A549 (cell line): ENCODE results near the gene PCCB. TPM values are rescaled to one million over a fixed set of nuclear protein-coding genes. Genes with fewer than 3 reads are reported as not detected.

Source experiments
- ATAC-seq, 2 experiments: fragments of 200-7000 bp in 1 of 2; fragments of >200 bp in 1 of 2; cut with Nextera tagmentation in 1 of 2; cut with Tn5 transposase in 1 of 2; 3 replicates each; pipeline versions ENCODE4 v1.8.0 to v1.9.1; 2018 to 2020; ENCODE audit warnings: mild to moderate bottlenecking in 1 of 2, moderate library complexity in 1 of 2
- CTCF ChIA-PET: fragments of 300-600 bp; sonication (Branson Sonifier 250); formaldehyde crosslinking; extraction: SDS; loops from one replicate; lab custom pipeline; 2021; ENCODE audit warnings: antibody characterized with exemption, inconsistent platforms; lab: Yijun Ruan, JAX
- POLR2A ChIA-PET: fragments of 350-600 bp; formaldehyde crosslinking; extraction: SDS; loops from one replicate; lab custom pipeline; 2021; ENCODE audit warnings: antibody characterized with exemption, inconsistent platforms; lab: Yijun Ruan, JAX
- DNase-seq, 2 experiments: peaks; one replicate each; pipeline versions ENCODE4 v3.0.0 to v3.0.0-alpha.2; 2011 to 2016; ENCODE audit warnings: low read depth in 1 of 2, low spot score in 1 of 2
- FAIRE-seq: peaks from 2 replicates; lab custom pipeline; 2011; peaks lifted over from hg19 to GRCh38; lab: Jason Lieb, UNC
- H3K27ac ChIP-seq, 2 experiments: fragments of >200 bp; sonication (Bioruptor Twin); formaldehyde crosslinking; 3 replicates each; pipeline ENCODE4 v1.5.1; 2016 to 2017
- H3K4me1 ChIP-seq: fragments of >200 bp; sonication (Bioruptor Twin); formaldehyde crosslinking; 3 replicates; pipeline ENCODE4 v1.6.1; 2016
- H3K4me2 ChIP-seq: fragments of >200 bp; sonication (Bioruptor Twin); formaldehyde crosslinking; 3 replicates; pipeline ENCODE4 v1.6.1; 2016
- H3K4me3 ChIP-seq: fragments of >200 bp; sonication (Bioruptor Twin); formaldehyde crosslinking; 3 replicates; pipeline ENCODE4 v1.5.1; 2016
- H3K9me3 ChIP-seq: fragments of >200 bp; sonication (Bioruptor Twin); formaldehyde crosslinking; 3 replicates; pipeline ENCODE4 v1.6.1; 2016
- BCL3 ChIP-seq: fragments of >200 bp; sonication (Bioruptor Twin); formaldehyde crosslinking; IDR thresholded peaks from 3 replicates; pipeline ENCODE4 v1.6.1; 2016
- BHLHE40 ChIP-seq: IDR thresholded peaks from 2 replicates; pipeline ENCODE4 v1.6.1; 2012; ENCODE audit warnings: low read depth, low read length, inconsistent platforms
- CBX2 ChIP-seq: fragments of 200-600 bp; sonication (generic); IDR thresholded peaks from 2 replicates; pipeline ENCODE4 v1.6.1; 2016; ENCODE audit warnings: low read depth, mild to moderate bottlenecking, borderline replicate concordance
- EHMT2 ChIP-seq: fragments of 200-600 bp; sonication (generic); IDR thresholded peaks from 2 replicates; pipeline ENCODE4 v1.6.1; 2016; ENCODE audit warnings: antibody characterized with exemption, low read depth, mild to moderate bottlenecking, moderate library complexity
- ESRRA ChIP-seq: fragments of 150-350 bp; IDR thresholded peaks from 2 replicates; pipeline ENCODE4 v1.6.1; 2014; ENCODE audit warnings: mild to moderate bottlenecking, low read length, borderline replicate concordance
- FOSL2 ChIP-seq, 2 experiments: fragments of 450-650 bp in 1 of 2; fragments of >200 bp in 1 of 2; sonication (Bioruptor Twin) in 1 of 2; formaldehyde crosslinking; IDR thresholded peaks; 2 replicates each; pipeline versions ENCODE4 v1.5.0 to v1.6.1; 2016 to 2020; ENCODE audit warnings: mild to moderate bottlenecking in 1 of 2, moderate library complexity in 1 of 2
- FOXS1 ChIP-seq: fragments of 250-450 bp; sonication (Bioruptor Pico); IDR thresholded peaks from 2 replicates; pipeline ENCODE4 v1.5.0; 2020; ENCODE audit warnings: mild to moderate bottlenecking, moderate library complexity
- HDAC2 ChIP-seq: fragments of 200-600 bp; sonication (generic); IDR thresholded peaks from 2 replicates; pipeline ENCODE4 v1.6.1; 2016
- HEYL ChIP-seq: fragments of 250-450 bp; sonication (Bioruptor Pico); IDR thresholded peaks from 2 replicates; pipeline ENCODE4 v1.8.0; 2021; ENCODE audit warnings: mild to moderate bottlenecking, moderate library complexity
- HOXB13 ChIP-seq: fragments of 250-450 bp; sonication (Bioruptor Pico); IDR thresholded peaks from 2 replicates; pipeline ENCODE4 v1.5.0; 2020; ENCODE audit warnings: low read depth, mild to moderate bottlenecking, moderate library complexity
- JUN ChIP-seq, 2 experiments: fragments of >200 bp; sonication (Bioruptor Twin); formaldehyde crosslinking; IDR thresholded peaks; 2 replicates in 1 of 2; 3 replicates in 1 of 2; pipeline ENCODE4 v1.6.1; 2016 to 2017
- JUNB ChIP-seq: fragments of >200 bp; sonication (Bioruptor Twin); formaldehyde crosslinking; IDR thresholded peaks from 2 replicates; pipeline ENCODE4 v1.6.1; 2016
- KDM1A ChIP-seq: fragments of 200-600 bp; sonication (generic); IDR thresholded peaks from 2 replicates; pipeline ENCODE4 v1.6.1; 2016; ENCODE audit warnings: low read depth, mild to moderate bottlenecking
- MAX ChIP-seq: IDR thresholded peaks from 2 replicates; pipeline ENCODE4 v1.6.1; 2012
- MYC ChIP-seq: IDR thresholded peaks from 2 replicates; pipeline ENCODE4 v1.6.1; 2012; ENCODE audit warnings: mild to moderate bottlenecking, inconsistent platforms, low read length, improper control_type of control experiment, borderline replicate concordance
- PBX3 ChIP-seq: IDR thresholded peaks from 2 replicates; pipeline ENCODE4 v1.6.1; 2012
- RARB ChIP-seq: fragments of 250-450 bp; sonication (Bioruptor Pico); IDR thresholded peaks from 2 replicates; pipeline ENCODE4 v1.8.0; 2021; ENCODE audit warnings: mild to moderate bottlenecking, moderate library complexity
- SMC3 ChIP-seq: fragments of >200 bp; sonication (Bioruptor Twin); formaldehyde crosslinking; IDR thresholded peaks from 3 replicates; pipeline ENCODE4 v1.6.1; 2018; ENCODE audit warnings: inconsistent platforms
- TFCP2L1 ChIP-seq: fragments of 250-450 bp; sonication (Bioruptor Pico); IDR thresholded peaks from 2 replicates; pipeline ENCODE4 v1.5.0; 2021; ENCODE audit warnings: mild to moderate bottlenecking
- TP53 ChIP-seq: fragments of 250-450 bp; sonication (Bioruptor Pico); IDR thresholded peaks from 2 replicates; pipeline ENCODE4 v1.5.0; 2021; ENCODE audit warnings: mild to moderate bottlenecking, moderate library complexity
- ZSCAN20 ChIP-seq: fragments of 250-450 bp; sonication (Bioruptor Pico); IDR thresholded peaks from 2 replicates; pipeline ENCODE4 v1.8.0; 2022; ENCODE audit warnings: mild to moderate bottlenecking, moderate library complexity
- WGBS: methylation state at CpG from one replicate; pipeline ENCODE4 v1.1.6; 2017; ENCODE audit errors: missing lambda C conversion rate; 5-methylcytosine and 5-hydroxymethylcytosine counted together
- polyA plus RNA-seq, 4 experiments: library from polyadenylated mRNA; depleted of rRNA in 3 of 4; stranded (reverse); fragments of >200 nt; fragmentation: RNase III in 1 of 4; extraction: RNeasy Plus Mini Kit Qiagen cat#74134 plus additional on column Dnase treatment in 1 of 4; gene quantifications; 2 replicates in 3 of 4; 3 replicates in 1 of 4; pipeline ENCODE4 v1.2.3, GENCODE V29; 2011 to 2017
- TF ChIP-seq, protein P1 (sequence below): fragments of 250-450 bp; sonication (Bioruptor Pico); IDR thresholded peaks from 2 replicates; pipeline ENCODE4 v1.5.0; 2020; ENCODE audit warnings: low read depth, mild to moderate bottlenecking, moderate library complexity
- TF ChIP-seq, protein P2 (sequence below): fragments of >200 bp; sonication (Bioruptor Twin); formaldehyde crosslinking; IDR thresholded peaks from 2 replicates; pipeline ENCODE4 v1.6.1; 2016
- TF ChIP-seq, protein P3 (sequence below): fragments of 150-350 bp; IDR thresholded peaks from 2 replicates; pipeline ENCODE4 v1.6.1; 2014; ENCODE audit warnings: low read depth, mild to moderate bottlenecking, low read length
- TF ChIP-seq, protein P4 (sequence below): fragments of 450-650 bp; IDR thresholded peaks from 2 replicates; pipeline ENCODE4 v1.6.1; 2014; ENCODE audit warnings: antibody characterized with exemption

The PCCB gene
- polyA plus RNA-seq, 2 of the 4 experiments (the other 2 are of a cell fraction) = 31.7 to 65.5 TPM

DNA sequence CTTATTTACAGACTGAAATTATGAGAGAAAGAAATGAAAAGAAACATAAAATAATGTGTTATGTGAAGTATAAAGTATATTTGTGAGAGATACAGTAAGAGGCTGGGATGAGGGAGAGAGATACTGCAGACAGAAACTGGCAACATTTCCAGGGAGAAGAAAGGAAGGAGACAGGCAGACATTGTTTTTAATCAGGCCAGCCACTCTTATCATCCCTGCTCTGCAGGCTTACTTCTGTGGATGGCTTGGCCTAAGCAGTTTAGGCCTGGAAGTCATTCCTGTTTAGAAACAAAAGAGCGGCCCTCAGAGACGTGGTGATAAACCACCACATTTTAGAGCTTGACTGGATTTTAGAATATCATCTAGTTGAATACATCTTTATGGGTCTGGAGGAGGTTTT is 12.4 kb downstream of the PCCB start:
- DNase-seq = no peak
- no peaks in the 10 kb centered on the region for H3K9me3 ChIP-seq
- TF ChIP-seq PBX3 (no peak), CBX2 (no peak), KDM1A (no peak), ESRRA (no peak), BCL3 (no peak), JUNB (no peak), SMC3 (no peak), ZSCAN20 (CRISPR knock-in tag) (no peak), RARB (no peak)
- TF ChIP-seq, protein P1, sequence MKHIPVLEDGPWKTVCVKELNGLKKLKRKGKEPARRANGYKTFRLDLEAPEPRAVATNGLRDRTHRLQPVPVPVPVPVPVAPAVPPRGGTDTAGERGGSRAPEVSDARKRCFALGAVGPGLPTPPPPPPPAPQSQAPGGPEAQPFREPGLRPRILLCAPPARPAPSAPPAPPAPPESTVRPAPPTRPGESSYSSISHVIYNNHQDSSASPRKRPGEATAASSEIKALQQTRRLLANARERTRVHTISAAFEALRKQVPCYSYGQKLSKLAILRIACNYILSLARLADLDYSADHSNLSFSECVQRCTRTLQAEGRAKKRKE (CRISPR knock-in tag) = no peak
- TF ChIP-seq, protein P2, sequence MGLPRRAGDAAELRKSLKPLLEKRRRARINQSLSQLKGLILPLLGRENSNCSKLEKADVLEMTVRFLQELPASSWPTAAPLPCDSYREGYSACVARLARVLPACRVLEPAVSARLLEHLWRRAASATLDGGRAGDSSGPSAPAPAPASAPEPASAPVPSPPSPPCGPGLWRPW = no peak
- TF ChIP-seq, all 56 proteins: peak for 0
- POLR2A ChIA-PET = no interaction called here
- no peak overlapping the region for H3K27ac ChIP-seq
- H3K4me2 ChIP-seq = no peak overlapping the region
- H3K4me3 ChIP-seq = no peak overlapping the region
- peaks cover 14% of the 10 kb centered on the region for H3K4me1 ChIP-seq
- ATAC-seq = no peak
- WGBS = 89% methylated on average over 2 of the region's 2 CpGs
- no peak for FAIRE-seq
- CTCF ChIA-PET = no interaction called here

GRCh38 chr3:136263251-136263650 is 13.1 kb downstream of the PCCB start:
- ChIA-PET CTCF (no interaction called here), POLR2A (no interaction called here)
- 93% methylated on average over 7 of the region's 7 CpGs for WGBS
- DNase-seq (no peak), FAIRE-seq (no peak), ATAC-seq (no peak)
- H3K27ac ChIP-seq = no peak overlapping the region
- no peak overlapping the region for H3K4me2 ChIP-seq
- no peaks in the 10 kb centered on the region for H3K9me3 ChIP-seq
- TF ChIP-seq HOXB13 (CRISPR knock-in tag) (no peak), FOXS1 (no peak), KDM1A (no peak), JUN (IDR thresholded peaks at IDR 0.05) (no peak), RARB (no peak), HDAC2 (no peak), BHLHE40 (no peak), EHMT2 (no peak), MAX (no peak), CBX2 (no peak), MYC (no peak), FOSL2 (IDR thresholded peaks at IDR 0.05) (no peak), FOSL2 (CRISPR knock-in tag; IDR thresholded peaks at IDR 0.05) (no peak), TP53 (CRISPR knock-in tag) (no peak), TFCP2L1 (CRISPR knock-in tag) (no peak), HEYL (no peak)
- TF ChIP-seq, protein P3, sequence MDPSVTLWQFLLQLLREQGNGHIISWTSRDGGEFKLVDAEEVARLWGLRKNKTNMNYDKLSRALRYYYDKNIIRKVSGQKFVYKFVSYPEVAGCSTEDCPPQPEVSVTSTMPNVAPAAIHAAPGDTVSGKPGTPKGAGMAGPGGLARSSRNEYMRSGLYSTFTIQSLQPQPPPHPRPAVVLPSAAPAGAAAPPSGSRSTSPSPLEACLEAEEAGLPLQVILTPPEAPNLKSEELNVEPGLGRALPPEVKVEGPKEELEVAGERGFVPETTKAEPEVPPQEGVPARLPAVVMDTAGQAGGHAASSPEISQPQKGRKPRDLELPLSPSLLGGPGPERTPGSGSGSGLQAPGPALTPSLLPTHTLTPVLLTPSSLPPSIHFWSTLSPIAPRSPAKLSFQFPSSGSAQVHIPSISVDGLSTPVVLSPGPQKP = no peak
- TF ChIP-seq, protein P2 = no peak
- TF ChIP-seq, protein P1 (CRISPR knock-in tag) = no peak
- TF ChIP-seq, protein P4, sequence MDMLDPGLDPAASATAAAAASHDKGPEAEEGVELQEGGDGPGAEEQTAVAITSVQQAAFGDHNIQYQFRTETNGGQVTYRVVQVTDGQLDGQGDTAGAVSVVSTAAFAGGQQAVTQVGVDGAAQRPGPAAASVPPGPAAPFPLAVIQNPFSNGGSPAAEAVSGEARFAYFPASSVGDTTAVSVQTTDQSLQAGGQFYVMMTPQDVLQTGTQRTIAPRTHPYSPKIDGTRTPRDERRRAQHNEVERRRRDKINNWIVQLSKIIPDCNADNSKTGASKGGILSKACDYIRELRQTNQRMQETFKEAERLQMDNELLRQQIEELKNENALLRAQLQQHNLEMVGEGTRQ = no peak
- no peak overlapping the region for H3K4me3 ChIP-seq
- H3K4me1 ChIP-seq = peaks cover 14% of the 10 kb centered on the region
